SK-N-SH treated with all-trans-retinoic acid at 6 μM for 48 hours (cell line): ENCODE results near the gene ZNF836.

Source experiments
- GLIS3 ChIP-seq: fragments of 250-450 bp; sonication (Bioruptor Pico); IDR thresholded peaks from 2 replicates; pipeline ENCODE4 v1.5.0; 2020; ENCODE audit warnings: mild to moderate bottlenecking, moderate library complexity
- PATZ1 ChIP-seq: fragments of 250-450 bp; sonication (Bioruptor Pico); IDR thresholded peaks from 2 replicates; pipeline ENCODE4 v1.8.0; 2020; ENCODE audit warnings: mild to moderate bottlenecking, moderate library complexity, borderline replicate concordance

- TF ChIP-seq GLIS3 = no peak
- no peak for TF ChIP-seq PATZ1 (CRISPR knock-in tag)
These were observed 58.8 kb downstream of the ZNF836 start for GRCh38 chr19:52112624-52113023.
